ENCODE results near the gene PARP15. TPM values are rescaled to one million over a fixed set of nuclear protein-coding genes. Genes with fewer than 3 reads are reported as not detected.

PARP15 gene
- total RNA-seq, 2 experiments from 2014 or later: 0.70 to 3.4 TPM

GRCh38 chr3:122626515-122627180 lies 49.2 kb downstream of the PARP15 start:
- no peak for DNase-seq (ENCODE audit: low spot score)
- Histone ChIP-seq H3K27ac (ENCODE audit: low read depth, low read length, poor library complexity, severe bottlenecking) (no peak overlapping the region), H3K79me2 (ENCODE audit: insufficient read depth, low read depth, low read length) (no peaks in the 10 kb centered on the region), H2AFZ (ENCODE audit: low read length) (no peak overlapping the region), H3K4me1 (ENCODE audit: insufficient read depth, low read length, poor library complexity, severe bottlenecking) (peaks cover 1% of the 10 kb centered on the region), H3K4me2 (ENCODE audit: low read length) (no peak overlapping the region), H3K4me3 (ENCODE audit: low read depth, low read length, poor library complexity, severe bottlenecking) (no peak overlapping the region), H3K36me3 (ENCODE audit: insufficient read depth, low read length) (no peaks in the 10 kb centered on the region), H3K9me3 (ENCODE audit: low read length) (no peaks in the 10 kb centered on the region), H4K20me1 (ENCODE audit: insufficient read depth, low read length) (no peaks in the 10 kb centered on the region), H3K9me2 (ENCODE audit: insufficient read depth, low read length) (no peaks in the 10 kb centered on the region)
- CTCF ChIA-PET (ENCODE audit: unreplicated experiment): no interaction called here
- intact Hi-C loops (cut with micrococcal nuclease; ENCODE audit: unreplicated experiment): no loop called here
- TF ChIP-seq CTCF (conservative IDR thresholded peaks at IDR 0.05; ENCODE audit: low read length) (no peak), EZH2phosphoT487 (IDR thresholded peaks at IDR 0.05; ENCODE audit: borderline replicate concordance, low read depth, low read length) (no peak)
- POLR2A ChIA-PET: interaction anchor here (0.5 to 1.3 kb wide), 4 partner anchors 9 to 307 kb away, joined by 3 read pairs; no protein-coding TSS in a partner anchor
- no TSS peak for BruUV-seq (replicated peaks)

- TF ChIP-seq CTCF (conservative IDR thresholded peaks at IDR 0.05; ENCODE audit: low read length): no peak
- TF ChIP-seq EZH2phosphoT487 (IDR thresholded peaks at IDR 0.05; ENCODE audit: borderline replicate concordance, low read depth, low read length): no peak
- Histone ChIP-seq H3K9me3 (ENCODE audit: low read length) (no peaks in the 10 kb centered on the region), H3K79me2 (ENCODE audit: insufficient read depth, low read depth, low read length) (no peaks in the 10 kb centered on the region), H4K20me1 (ENCODE audit: insufficient read depth, low read length) (no peaks in the 10 kb centered on the region), H3K9me2 (ENCODE audit: insufficient read depth, low read length) (no peaks in the 10 kb centered on the region), H3K27ac (ENCODE audit: low read depth, low read length, poor library complexity, severe bottlenecking) (no peak overlapping the region), H3K4me3 (ENCODE audit: low read depth, low read length, poor library complexity, severe bottlenecking) (no peak overlapping the region), H3K36me3 (ENCODE audit: insufficient read depth, low read length) (no peaks in the 10 kb centered on the region), H3K4me2 (ENCODE audit: low read length) (no peak overlapping the region), H2AFZ (ENCODE audit: low read length) (no peak overlapping the region), H3K4me1 (ENCODE audit: insufficient read depth, low read length, poor library complexity, severe bottlenecking) (no peaks in the 10 kb centered on the region)
- no TSS peak for BruUV-seq (replicated peaks)
- intact Hi-C loops (cut with micrococcal nuclease; ENCODE audit: unreplicated experiment): no loop called here
- no peak for DNase-seq (ENCODE audit: low spot score)
- ChIA-PET CTCF (ENCODE audit: unreplicated experiment) (no interaction called here), POLR2A (interaction anchor here (0.5 to 1.3 kb wide), 5 partner anchors 9 to 308 kb away, joined by 3 read pairs; no protein-coding TSS in a partner anchor)
These were observed 49.9 kb downstream of the PARP15 start for GRCh38 chr3:122627301-122627700.

GRCh38 chr3:122628567-122628966 lies 51.1 kb downstream of the PARP15 start:
- H3K4me3 ChIP-seq (ENCODE audit: low read depth, low read length, poor library complexity, severe bottlenecking): no peak overlapping the region
- intact Hi-C loops (cut with micrococcal nuclease; ENCODE audit: unreplicated experiment): no loop called here
- POLR2A ChIA-PET: interaction anchor here (0.6 to 1.0 kb wide), 3 partner anchors 11 to 1935 kb away, joined by 3 to 6 read pairs (median 3); no protein-coding TSS in a partner anchor

More at GRCh38 chr3:122628567-122628966, 51.1 kb downstream of the PARP15 start:
- Histone ChIP-seq H3K36me3 (ENCODE audit: insufficient read depth, low read length) (no peaks in the 10 kb centered on the region), H3K9me3 (ENCODE audit: low read length) (no peaks in the 10 kb centered on the region), H3K79me2 (ENCODE audit: insufficient read depth, low read depth, low read length) (no peaks in the 10 kb centered on the region), H3K4me1 (ENCODE audit: insufficient read depth, low read length, poor library complexity, severe bottlenecking) (no peaks in the 10 kb centered on the region), H3K9me2 (ENCODE audit: insufficient read depth, low read length) (no peaks in the 10 kb centered on the region), H2AFZ (ENCODE audit: low read length) (no peak overlapping the region), H3K27ac (ENCODE audit: low read depth, low read length, poor library complexity, severe bottlenecking) (no peak overlapping the region), H3K4me2 (ENCODE audit: low read length) (no peak overlapping the region), H4K20me1 (ENCODE audit: insufficient read depth, low read length) (no peaks in the 10 kb centered on the region)
- no TSS peak for BruUV-seq (replicated peaks)
- TF ChIP-seq CTCF (conservative IDR thresholded peaks at IDR 0.05; ENCODE audit: low read length) (no peak), EZH2phosphoT487 (IDR thresholded peaks at IDR 0.05; ENCODE audit: borderline replicate concordance, low read depth, low read length) (no peak)
- CTCF ChIA-PET (ENCODE audit: unreplicated experiment): no interaction called here
- DNase-seq (ENCODE audit: low spot score): no peak
